Measurements from ENCODE around the gene POLR3E.

POLR3E gene

DNA sequence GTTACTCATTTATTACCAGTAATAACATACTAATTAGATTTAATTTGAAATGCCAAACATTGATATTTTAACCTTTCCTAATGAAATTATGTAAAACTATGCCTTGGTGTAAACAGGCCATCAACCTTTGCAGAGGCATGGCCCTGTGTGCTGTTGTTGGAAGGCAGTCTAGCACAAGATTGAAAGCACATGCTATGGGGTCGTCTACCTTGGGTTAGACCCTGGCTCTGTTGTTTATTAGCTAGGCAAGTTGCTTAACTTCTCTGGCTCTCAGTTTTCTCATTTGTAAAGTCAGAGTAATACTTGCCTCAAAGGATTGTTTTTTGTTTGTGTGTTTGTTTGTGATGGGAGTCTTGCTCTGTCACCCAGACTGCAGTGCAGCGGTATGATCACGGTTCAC, 86.6 kb downstream of the POLR3E start:
- no peak for TF ChIP-seq CTCF (IDR thresholded peaks at IDR 0.05; ENCODE audit: low read depth, low read length)
- Histone ChIP-seq H3K27ac (no peak overlapping the region), H3K36me3 (no peaks in the 10 kb centered on the region), H3K9me3 (ENCODE audit: severe bottlenecking) (no peaks in the 10 kb centered on the region), H3K4me3 (ENCODE audit: low read depth, low read length) (no peak overlapping the region), H3K27me3 (ENCODE audit: insufficient read depth, low read depth, severe bottlenecking) (no peaks in the 10 kb centered on the region)
- no peak for DNase-seq

Measured in WERI-Rb-1 (cell line).